HL-60 (cell line): Measurements from ENCODE around the gene DNAAF9.

Experiments used
- DNase-seq, 2 experiments: peaks; one replicate each; pipeline ENCODE4 v3.0.0-alpha.2; 2010 to 2020; ENCODE audit warnings: low read depth in 1 of 2, low spot score in 1 of 2
- H3K27ac ChIP-seq: fragments of 250-450 bp; sonication (Bioruptor Pico); replicated peaks from 2 replicates; pipeline ENCODE4 v1.5.1; 2020; ENCODE audit warnings: mild to moderate bottlenecking, moderate library complexity
- H3K27me3 ChIP-seq: fragments of 250-450 bp; sonication (Bioruptor Pico); 2 replicates; pipeline ENCODE4 v1.5.1; 2021; ENCODE audit warnings: mild to moderate bottlenecking, moderate library complexity; ENCODE audit not compliant: insufficient read depth, poor library complexity, severe bottlenecking
- H3K4me3 ChIP-seq: replicated peaks from 2 replicates; pipeline ENCODE4 v1.5.1; 2011; ENCODE audit warnings: mild to moderate bottlenecking, control low read depth, low read length; ENCODE audit not compliant: insufficient read depth
- GABPA ChIP-seq: IDR thresholded peaks from 2 replicates; pipeline ENCODE4 v1.6.1; 2012; ENCODE audit warnings: low read depth
- POLR2AphosphoS5 ChIP-seq: IDR thresholded peaks from 2 replicates; pipeline ENCODE4 v1.6.1; 2012; ENCODE audit warnings: low read depth
- SPI1 ChIP-seq: IDR thresholded peaks from 2 replicates; pipeline ENCODE4 v1.6.1; 2012; ENCODE audit warnings: low read depth, mild to moderate bottlenecking, borderline replicate concordance
- TF ChIP-seq, protein P1 (sequence below): IDR thresholded peaks from one replicate; pipeline ENCODE4 v1.5.1; 2011; ENCODE audit warnings: low read length, control low read depth, inconsistent platforms; ENCODE audit not compliant: insufficient read depth
- TF ChIP-seq, protein P2 (sequence below): IDR thresholded peaks from 2 replicates; pipeline ENCODE4 v1.6.1; 2012; ENCODE audit warnings: low read depth; ENCODE audit not compliant: insufficient replicate concordance

The DNAAF9 gene

DNA sequence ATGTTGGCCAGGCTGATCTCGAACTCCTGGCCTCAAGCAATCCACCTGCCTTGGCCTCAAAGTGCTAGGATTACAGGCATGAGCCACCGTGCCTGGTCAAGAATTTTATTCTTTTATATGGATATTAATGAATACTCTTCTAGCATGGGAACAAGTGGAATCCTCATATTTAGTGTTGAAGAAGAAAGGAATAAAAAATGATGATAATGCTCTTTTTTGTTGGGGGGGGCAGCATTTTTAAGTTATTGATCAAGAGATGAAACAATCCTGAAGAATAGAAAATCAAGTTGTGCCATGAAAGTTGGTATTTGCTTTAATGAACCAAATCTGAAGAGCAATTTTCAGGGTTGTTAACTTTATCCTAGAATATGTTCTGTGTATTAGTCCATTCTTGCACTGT lies 6.7 kb upstream of the DNAAF9 start:
- H3K27ac ChIP-seq: no peak overlapping the region

DNA sequence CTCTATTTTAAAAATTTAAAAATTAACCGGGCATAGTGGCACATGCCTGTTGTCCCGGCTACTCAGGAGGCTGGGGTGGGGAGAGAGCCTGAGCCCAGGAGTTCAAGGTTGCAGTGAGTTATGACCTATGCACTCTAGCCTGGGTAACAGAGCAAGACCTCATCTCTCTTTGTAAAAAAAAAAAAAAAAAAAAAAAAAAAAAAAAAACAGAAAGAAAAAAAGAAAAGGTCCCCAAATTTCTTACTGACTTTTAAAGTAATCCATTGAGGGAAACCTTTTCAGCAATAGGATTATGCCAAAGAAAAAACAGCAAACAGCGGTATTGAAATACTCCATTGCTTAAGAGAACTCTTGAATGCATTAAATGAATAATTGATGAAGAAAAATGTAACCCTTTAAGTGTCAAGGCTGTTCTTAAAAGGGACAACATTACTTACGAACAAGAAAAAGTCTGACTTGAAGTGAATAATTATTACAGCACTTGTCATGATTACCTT lies 6.0 kb upstream of the DNAAF9 start:
- H3K27ac ChIP-seq: no peak overlapping the region

More for the DNA sequence above, 6.7 kb upstream of the DNAAF9 start:
- TF ChIP-seq, protein P1, sequence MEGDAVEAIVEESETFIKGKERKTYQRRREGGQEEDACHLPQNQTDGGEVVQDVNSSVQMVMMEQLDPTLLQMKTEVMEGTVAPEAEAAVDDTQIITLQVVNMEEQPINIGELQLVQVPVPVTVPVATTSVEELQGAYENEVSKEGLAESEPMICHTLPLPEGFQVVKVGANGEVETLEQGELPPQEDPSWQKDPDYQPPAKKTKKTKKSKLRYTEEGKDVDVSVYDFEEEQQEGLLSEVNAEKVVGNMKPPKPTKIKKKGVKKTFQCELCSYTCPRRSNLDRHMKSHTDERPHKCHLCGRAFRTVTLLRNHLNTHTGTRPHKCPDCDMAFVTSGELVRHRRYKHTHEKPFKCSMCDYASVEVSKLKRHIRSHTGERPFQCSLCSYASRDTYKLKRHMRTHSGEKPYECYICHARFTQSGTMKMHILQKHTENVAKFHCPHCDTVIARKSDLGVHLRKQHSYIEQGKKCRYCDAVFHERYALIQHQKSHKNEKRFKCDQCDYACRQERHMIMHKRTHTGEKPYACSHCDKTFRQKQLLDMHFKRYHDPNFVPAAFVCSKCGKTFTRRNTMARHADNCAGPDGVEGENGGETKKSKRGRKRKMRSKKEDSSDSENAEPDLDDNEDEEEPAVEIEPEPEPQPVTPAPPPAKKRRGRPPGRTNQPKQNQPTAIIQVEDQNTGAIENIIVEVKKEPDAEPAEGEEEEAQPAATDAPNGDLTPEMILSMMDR: no peak
- TF ChIP-seq POLR2AphosphoS5: no peak
- TF ChIP-seq SPI1: no peak
- TF ChIP-seq GABPA: no peak
- TF ChIP-seq, protein P2, sequence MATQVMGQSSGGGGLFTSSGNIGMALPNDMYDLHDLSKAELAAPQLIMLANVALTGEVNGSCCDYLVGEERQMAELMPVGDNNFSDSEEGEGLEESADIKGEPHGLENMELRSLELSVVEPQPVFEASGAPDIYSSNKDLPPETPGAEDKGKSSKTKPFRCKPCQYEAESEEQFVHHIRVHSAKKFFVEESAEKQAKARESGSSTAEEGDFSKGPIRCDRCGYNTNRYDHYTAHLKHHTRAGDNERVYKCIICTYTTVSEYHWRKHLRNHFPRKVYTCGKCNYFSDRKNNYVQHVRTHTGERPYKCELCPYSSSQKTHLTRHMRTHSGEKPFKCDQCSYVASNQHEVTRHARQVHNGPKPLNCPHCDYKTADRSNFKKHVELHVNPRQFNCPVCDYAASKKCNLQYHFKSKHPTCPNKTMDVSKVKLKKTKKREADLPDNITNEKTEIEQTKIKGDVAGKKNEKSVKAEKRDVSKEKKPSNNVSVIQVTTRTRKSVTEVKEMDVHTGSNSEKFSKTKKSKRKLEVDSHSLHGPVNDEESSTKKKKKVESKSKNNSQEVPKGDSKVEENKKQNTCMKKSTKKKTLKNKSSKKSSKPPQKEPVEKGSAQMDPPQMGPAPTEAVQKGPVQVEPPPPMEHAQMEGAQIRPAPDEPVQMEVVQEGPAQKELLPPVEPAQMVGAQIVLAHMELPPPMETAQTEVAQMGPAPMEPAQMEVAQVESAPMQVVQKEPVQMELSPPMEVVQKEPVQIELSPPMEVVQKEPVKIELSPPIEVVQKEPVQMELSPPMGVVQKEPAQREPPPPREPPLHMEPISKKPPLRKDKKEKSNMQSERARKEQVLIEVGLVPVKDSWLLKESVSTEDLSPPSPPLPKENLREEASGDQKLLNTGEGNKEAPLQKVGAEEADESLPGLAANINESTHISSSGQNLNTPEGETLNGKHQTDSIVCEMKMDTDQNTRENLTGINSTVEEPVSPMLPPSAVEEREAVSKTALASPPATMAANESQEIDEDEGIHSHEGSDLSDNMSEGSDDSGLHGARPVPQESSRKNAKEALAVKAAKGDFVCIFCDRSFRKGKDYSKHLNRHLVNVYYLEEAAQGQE: no peak
- no peak overlapping the region for H3K4me3 ChIP-seq
- no peak for DNase-seq
- no peaks in the 10 kb centered on the region for H3K27me3 ChIP-seq

DNA sequence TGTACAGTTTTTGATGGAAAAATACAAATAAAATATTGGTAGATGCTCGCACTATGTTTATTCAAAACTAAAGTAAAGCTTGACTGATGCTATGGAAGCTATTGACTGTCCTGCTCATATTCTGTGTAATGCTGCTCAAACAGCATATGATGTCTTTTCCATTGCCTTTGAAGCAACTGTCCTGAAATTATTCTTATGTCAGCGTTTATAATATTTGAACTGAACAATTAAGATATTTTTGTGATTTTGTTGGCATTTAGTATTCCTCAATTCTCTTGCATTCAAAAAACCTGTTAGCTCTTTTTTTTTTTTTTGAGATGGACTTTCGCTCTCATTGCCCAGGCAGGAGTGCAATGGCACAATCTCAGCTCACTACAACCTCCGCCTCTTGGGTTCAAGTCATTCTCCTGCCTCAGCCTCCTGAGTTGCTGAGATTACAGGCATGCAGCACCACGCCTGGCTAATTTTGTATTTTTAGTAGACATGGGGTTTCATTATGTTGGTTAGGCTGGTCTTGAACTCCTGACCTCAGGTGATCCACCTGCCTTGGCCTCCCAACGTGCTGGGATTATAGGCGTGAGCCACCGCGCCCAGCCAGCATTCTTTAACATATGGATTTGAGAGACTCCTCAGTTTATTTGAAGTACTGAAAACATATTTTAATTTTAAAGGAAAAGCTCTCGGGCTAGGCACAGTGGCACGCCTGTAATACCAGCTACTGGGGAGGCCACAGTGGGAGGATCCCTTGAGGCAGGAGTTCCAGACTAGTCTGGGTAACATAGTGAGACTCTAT lies 5.3 kb upstream of the DNAAF9 start:
- H3K27me3 ChIP-seq: no peaks in the 10 kb centered on the region
- no peak overlapping the region for H3K4me3 ChIP-seq
- DNase-seq: no peak
- TF ChIP-seq POLR2AphosphoS5 (no peak), SPI1 (no peak), GABPA (no peak)
- TF ChIP-seq, protein P2: no peak
- TF ChIP-seq, protein P1: no peak
- no peak overlapping the region for H3K27ac ChIP-seq

More for the DNA sequence above, 6.0 kb upstream of the DNAAF9 start:
- no peak for DNase-seq
- no peak overlapping the region for H3K4me3 ChIP-seq
- no peaks in the 10 kb centered on the region for H3K27me3 ChIP-seq
- TF ChIP-seq GABPA: no peak
- TF ChIP-seq, protein P1: no peak
- TF ChIP-seq, protein P2: no peak
- TF ChIP-seq SPI1: no peak
- no peak for TF ChIP-seq POLR2AphosphoS5
